GM18517 (cell line): ENCODE results near the gene KIF22.
"Not testable (repeated sequence)": the region's sequence is repeated elsewhere in the genome, so short reads cannot be mapped to it uniquely, and the experiment has no call there.

Experiments used
- ATAC-seq: cut with Tn5 transposase; IDR thresholded peaks from one replicate; pipeline ENCODE4 v1.9.1; 2021; ENCODE audit warnings: mild to moderate bottlenecking, moderate library complexity; ENCODE audit not compliant: unreplicated experiment

The KIF22 gene

GRCh38 chr16:29790183-29790948 is at the start of gene KIF22:
KIF22 (plus strand) TSS chr16:29790751; CDS start chr16:29790760, 9 bp downstream.
- peak; percentile 90 for ATAC-seq

DNA sequence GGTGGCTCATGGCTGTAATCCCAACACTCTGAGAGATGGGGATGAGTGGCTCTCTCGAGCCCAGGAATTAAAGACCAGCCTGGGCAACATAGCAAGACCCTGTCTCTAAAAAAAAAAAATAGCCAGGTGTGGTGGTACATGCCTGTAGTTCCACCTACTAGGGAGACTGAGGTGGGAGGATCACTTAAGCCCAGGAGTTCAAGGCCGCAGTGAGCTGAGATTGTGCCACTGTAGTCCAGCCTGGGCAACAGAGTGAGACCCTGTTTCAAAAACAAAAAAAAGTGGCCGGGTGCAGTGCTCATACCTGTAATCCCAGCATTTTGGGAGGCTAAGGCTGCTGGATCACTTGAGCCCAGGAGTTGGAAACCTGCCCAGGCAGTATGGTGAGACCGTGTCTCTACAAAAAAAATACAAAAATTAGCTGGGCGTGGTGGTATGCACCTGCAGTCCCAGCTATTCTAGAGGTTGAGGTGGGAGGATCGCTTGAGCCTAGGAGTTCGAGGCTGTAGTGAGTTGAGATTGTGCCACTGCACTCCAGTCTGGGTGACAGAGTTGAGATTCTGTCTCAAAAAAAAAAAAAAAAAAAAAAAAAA is 47.8 kb upstream of the KIF22 start:
- ATAC-seq: no peak

DNA sequence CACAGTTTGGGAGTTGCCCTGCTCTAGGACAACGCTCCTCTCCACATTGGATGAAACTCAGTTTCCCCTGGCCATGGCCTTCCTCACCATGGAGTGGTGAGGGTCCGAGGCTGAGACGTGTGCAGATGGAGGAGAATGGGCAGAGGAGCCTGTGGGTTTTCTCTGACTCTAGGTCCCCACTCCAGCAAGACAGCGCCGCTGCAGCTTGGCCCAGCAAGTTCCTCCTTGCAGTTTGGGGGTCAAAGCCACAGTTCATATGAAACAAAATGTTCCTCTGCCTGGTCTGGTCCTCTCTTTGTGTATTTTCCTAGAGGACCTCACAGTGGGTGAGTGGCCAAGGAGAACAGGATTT is 47.1 kb upstream of the KIF22 start:
- ATAC-seq: no peak

DNA sequence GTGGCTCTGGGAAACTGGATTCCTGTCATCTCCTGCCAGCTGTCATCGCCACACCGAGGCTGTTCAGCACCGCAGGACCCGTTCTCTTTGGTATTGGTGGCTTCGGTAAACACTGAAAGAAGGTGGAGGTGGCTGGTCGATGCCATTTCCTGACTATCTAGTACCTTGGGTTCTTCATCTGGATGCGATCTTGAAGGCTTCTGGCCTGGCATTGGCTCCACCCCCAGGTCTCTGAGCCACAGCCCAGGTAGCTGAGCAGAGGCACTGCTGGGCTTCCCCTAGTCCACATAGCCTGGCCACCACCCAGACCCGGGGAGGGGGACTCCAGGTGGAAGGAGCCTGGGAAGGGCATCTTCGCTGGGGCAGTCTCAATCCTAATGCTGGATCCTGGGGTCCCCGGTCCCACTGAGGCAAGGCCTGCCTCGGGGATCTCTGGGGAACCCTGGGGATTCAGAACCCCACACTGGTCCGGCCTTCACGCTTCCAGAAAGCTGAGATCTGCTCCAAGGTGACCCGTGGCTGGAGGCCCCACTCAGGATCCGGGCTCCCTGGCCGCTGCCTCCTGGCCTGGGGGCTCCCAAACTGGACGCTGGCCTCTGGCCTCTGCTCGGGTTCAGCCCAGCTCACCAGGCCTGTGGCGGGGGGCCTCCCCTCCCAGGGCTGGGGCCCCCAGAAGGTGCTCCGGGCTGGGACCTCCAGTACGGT is 46.6 kb upstream of the KIF22 start:
- no peak for ATAC-seq

DNA sequence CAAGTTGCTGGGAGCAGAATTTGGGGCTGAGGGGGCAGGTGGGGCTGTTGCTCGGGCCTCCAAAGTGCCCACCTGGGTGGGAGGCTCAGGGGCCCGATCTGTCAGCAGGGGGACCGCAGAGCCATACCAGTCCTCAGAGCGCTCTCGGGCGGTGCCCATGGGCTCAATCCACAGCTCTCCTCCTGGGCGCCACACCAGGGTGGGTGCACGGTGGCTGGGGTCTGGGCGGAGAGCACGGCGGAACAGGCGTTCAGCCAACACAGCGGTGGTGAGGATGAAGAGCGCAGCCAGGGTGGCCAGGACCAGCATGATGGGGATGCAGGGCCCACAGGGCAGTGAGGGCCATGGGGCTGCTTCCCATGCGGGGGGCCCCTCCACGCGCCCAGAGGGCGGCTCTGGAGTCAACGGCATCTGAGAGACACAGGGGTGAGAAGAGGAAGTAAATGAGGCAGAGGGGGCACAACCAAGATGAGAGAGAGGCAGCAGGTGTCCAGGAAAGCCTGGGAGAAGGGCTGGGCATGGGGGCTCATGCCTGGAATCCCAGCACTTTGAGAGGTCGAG is 45.9 kb upstream of the KIF22 start:
- ATAC-seq: no peak

GRCh38 chr16:29745121-29745852 is 45.3 kb upstream of the KIF22 start:
- ATAC-seq: peak; percentile 29

DNA sequence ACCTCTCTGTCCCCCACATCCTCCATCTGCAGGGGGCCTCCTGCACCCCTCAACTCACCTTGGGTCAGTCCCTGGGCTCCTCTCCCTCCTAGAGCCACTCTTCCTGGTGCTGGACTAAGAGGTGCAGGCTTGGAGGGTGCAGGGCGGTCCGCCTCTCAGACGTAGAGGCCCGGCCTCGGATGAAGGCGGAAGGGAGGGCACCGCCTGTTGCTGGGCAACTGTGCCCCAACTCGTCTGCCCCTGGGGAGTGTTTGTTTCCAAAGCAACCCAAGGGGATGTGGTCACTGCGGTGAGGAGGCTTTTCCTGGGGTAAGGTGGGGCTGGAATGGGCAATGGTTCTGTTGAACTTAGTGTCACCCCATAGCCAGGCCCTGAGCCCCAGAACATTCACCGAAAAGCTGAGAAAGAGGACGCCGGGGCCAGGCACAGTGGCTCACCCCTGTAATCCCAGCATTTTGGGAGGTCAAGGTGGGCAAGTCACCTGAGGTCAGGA is 44.7 kb upstream of the KIF22 start, which contains the start of gene C16orf54:
Gene C16orf54 (minus strand): TSS at position 138 of the 493 bp plus-strand sequence. CDS start 1,039 bp downstream, outside the sequence.
- peak; percentile 76 for ATAC-seq

- not testable (repeated sequence) for ATAC-seq
Observed at GRCh38 chr16:29746518-29746917, 44.0 kb upstream of the KIF22 start.

DNA sequence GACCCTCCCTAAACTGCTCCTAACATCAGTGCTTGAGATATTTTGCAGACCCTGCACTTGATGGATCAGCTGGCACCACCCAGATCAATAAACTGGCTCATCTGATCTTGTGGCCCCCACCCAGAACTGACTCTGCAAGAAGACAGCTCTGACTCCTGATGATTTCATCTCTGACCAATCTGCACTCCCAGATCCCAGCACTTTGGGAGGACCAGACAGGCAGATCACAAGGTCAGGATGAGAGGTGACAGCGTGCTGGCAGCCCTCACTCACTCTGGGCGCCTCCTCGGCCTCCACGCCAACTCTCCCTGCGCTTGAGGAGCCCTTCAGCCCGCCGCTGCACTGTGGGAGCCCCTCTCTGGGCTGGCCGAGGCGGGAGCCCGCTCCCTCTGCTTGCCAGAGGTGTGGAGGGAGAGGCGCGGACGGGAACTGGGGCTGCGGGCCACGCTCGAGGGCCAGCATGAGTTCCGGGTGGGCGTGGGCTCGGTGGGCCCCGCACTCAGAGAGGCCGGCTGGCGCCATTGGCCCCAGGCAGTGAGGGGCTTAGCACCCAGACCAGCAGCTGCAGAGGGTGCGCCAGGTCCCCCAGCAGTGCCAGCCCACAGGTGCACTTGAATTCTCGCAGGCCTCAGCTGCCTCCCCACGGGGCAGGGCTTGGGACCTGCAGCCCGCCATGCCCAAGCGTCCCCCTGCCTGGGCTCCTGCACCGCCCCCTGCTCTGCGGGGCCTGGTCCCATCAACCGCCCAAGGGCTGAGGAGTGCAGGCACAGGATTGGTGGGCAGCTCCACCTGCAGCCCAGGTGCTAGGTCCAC is 42.4 kb upstream of the KIF22 start:
- no peak for ATAC-seq

DNA sequence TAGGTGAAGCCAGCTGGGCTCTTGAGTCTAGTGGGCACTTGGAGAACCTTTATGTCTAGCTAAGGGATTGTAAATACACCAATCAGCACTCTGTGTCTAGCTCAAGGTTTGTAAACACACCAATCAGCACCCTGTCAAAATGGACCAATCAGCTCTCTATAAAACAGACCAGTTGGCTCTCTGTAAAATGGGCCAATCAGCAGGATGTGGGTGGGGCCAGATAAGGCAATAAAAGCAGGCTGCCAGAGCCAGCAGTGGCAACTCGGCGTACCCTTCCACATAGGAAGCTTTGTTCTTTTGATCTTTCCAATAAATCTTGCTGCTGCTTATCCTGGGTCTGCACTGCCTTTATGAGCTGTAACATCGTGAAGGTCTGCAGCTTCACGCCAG is 41.8 kb upstream of the KIF22 start:
- ATAC-seq: not testable (repeated sequence)

DNA sequence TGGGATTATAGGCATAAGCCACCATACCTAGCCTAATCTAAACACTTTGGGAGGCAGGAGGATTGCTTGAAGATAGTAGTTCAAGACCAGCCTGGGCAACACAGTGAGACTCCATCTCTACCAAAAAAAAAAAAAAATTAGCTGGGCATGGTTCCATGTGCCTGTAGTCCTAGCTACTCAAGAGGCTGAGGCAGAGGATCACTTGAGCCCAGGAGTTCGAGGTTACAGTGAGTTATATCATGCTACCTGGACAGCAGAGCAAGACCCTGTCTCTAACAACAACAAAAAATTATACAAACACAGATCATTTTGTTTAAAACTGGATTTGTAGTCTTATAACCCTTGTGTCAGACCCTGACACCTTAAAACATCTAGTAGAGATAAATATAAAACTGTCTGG is 37.0 kb upstream of the KIF22 start:
- no peak for ATAC-seq

DNA sequence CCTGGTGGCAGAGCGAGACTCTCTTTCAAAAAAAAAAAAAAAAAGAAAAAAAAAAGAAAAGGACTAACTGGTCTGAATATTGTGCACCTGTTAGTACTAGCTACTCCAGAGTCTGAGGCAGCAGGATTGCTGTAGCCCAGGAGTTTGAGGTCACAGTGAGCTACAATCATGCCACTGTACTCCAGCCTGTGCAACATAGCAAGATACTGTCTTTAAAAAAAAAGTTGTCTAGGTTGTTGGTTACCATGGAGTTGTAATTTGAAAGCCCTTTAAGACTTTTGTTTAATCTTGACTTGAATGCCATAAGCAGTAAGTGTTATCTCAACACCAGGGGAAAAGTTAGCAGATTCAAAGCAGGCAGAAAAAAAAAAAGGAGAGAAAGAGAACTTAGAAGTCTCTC is 33.9 kb upstream of the KIF22 start:
- no peak for ATAC-seq

- not testable (repeated sequence) for ATAC-seq
Observed at GRCh38 chr16:29757086-29757485, 33.5 kb upstream of the KIF22 start.

- ATAC-seq: no peak
Observed at GRCh38 chr16:29757950-29758466, 32.5 kb upstream of the KIF22 start.

DNA sequence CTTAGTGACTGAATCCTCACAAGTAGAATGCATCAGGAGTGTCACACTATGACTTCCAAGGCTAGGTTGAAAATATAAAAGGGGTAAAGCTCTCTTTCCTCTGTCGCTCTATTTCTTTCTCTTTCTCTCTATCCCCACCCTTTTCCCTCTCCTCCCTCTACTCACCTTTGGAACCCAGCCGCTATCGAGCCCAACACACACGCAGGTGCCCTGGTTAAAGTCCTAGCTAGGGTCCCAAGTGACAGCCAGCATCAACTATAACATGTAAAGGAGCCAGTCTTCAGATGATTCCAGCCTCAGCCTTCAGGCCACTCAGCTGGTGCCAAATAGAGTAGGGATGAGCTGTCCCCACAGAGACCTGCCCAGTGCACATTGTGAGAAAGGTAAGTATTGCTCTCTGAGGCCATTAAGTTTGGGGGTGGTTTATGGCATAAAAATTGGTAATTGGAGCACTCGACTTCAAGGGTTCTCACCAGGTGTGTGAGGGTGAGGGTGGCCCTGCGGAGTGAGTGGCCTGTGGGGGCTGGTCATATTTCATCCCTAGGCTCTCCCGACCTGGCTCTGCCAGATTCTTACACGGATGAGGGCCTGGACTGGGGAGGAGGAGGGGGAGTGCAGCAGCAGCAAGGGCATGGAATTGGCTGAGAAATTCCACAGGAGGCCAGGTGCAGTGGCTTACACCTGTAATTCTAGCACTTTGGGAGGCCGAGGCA is 29.8 kb upstream of the KIF22 start:
- no peak for ATAC-seq

DNA sequence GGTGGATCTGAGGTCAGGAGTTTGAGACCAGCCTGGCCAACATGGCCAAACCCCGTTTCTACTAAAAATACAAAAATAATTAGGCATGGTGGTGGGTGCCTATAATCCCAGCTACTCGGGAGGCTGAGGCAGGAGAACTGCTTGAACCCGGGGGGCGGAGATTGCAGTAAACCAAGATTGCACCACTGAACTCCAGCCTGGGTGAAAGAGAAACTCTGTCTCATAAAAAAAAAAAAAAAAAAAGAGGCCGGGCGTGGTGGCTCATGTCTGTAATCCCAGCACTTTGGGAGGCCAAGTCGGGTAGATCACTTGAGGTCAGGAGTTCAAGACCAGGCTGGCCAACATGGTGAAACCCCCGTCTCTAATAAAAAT is 29.3 kb upstream of the KIF22 start:
- not testable (repeated sequence) for ATAC-seq

DNA sequence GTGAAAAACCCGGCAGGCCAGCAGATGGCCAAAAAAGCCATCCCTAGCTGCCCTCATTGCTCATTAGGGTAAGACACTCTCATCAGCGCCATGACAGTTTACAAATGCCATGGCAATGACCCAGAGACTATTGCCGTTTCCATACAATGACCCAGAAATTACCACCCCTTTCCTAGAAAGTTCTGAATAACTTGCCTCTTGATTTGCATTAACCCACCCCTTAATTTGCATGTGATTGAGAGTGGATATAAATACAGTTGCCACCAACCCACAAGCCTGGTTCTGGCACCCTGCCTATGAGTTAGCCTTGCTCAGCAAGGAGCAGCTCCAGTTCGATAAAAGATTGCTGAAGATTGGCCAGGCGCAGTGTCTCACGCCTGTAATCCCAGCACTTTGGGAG is 28.7 kb upstream of the KIF22 start:
- no peak for ATAC-seq

DNA sequence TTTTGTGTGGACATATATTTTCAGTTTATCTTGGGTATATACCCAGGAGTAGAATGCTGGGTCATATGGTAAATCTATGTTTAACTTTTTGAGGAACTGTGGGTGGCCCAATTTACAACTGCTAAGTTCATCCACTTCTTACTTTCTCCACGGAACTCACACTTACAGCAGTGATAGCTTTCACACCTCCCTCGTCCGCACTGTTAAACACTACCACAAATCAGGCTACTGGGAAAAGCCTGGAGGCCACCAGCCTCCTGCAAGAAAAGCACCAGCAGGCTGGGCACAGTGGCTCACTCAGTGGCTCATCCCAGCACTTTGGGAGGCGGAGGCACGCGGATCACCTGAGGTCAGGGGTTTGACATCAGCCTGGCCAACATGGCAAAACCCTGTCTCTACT is 27.2 kb upstream of the KIF22 start:
- ATAC-seq: no peak
